HG03521 (cell line): Measurements from ENCODE around the gene PRSS1.
"Not testable (repeated sequence)": the region's sequence is repeated elsewhere in the genome, so short reads cannot be mapped to it uniquely, and the experiment has no call there.

Experiments used
- ATAC-seq: cut with Tn5 transposase; IDR thresholded peaks from one replicate; pipeline ENCODE4 v1.9.1; 2021; ENCODE audit warnings: mild to moderate bottlenecking, moderate library complexity; ENCODE audit not compliant: unreplicated experiment

Gene PRSS1

GRCh38 chr7:142772673-142773072, 23.4 kb downstream of the PRSS1 start:
- no peak for ATAC-seq

- no peak for ATAC-seq
Measured at GRCh38 chr7:142773230-142773629, 24.0 kb downstream of the PRSS1 start.

- no peak for ATAC-seq
Measured at GRCh38 chr7:142773937-142774744, 24.9 kb downstream of the PRSS1 start.

GRCh38 chr7:142774826-142775225, 25.6 kb downstream of the PRSS1 start:
- no peak for ATAC-seq

- ATAC-seq, result not testable (repeated sequence)
Measured at GRCh38 chr7:142775351-142776115, 26.3 kb downstream of the PRSS1 start.

GRCh38 chr7:142776206-142776844, 27.1 kb downstream of the PRSS1 start:
- no peak for ATAC-seq

- ATAC-seq, result not testable (repeated sequence)
Measured at GRCh38 chr7:142776845-142777225, 27.6 kb downstream of the PRSS1 start.

- ATAC-seq, result no peak
Measured at GRCh38 chr7:142777318-142777717, 28.0 kb downstream of the PRSS1 start.

- ATAC-seq, result peak; percentile 94
Measured at GRCh38 chr7:142782922-142783900, 33.9 kb downstream of the PRSS1 start.

- ATAC-seq, result no peak
Measured at GRCh38 chr7:142784096-142784495, 34.8 kb downstream of the PRSS1 start.

- ATAC-seq, result no peak
Measured at GRCh38 chr7:142784716-142785115, 35.4 kb downstream of the PRSS1 start.

- no peak for ATAC-seq
Measured at GRCh38 chr7:142785841-142786250, 36.6 kb downstream of the PRSS1 start.

- no peak for ATAC-seq
Measured at GRCh38 chr7:142787034-142787768, 37.9 kb downstream of the PRSS1 start.

GRCh38 chr7:142787783-142788182, 38.5 kb downstream of the PRSS1 start:
- ATAC-seq, result no peak

- ATAC-seq, result no peak
Measured at GRCh38 chr7:142788303-142789289, 39.3 kb downstream of the PRSS1 start.

GRCh38 chr7:142789441-142789840, 40.2 kb downstream of the PRSS1 start:
- no peak for ATAC-seq

GRCh38 chr7:142790056-142790455, 40.8 kb downstream of the PRSS1 start:
- ATAC-seq, result no peak

- ATAC-seq, result no peak
Measured at GRCh38 chr7:142790555-142790954, 41.3 kb downstream of the PRSS1 start.

GRCh38 chr7:142791502-142791901, 42.2 kb downstream of the PRSS1 start:
- no peak for ATAC-seq
